ENCODE measurements around the gene ANKRD27.
"Not testable (repeated sequence)": the region's sequence is repeated elsewhere in the genome, so short reads cannot be mapped to it uniquely, and the experiment has no call there.

Gene ANKRD27

GRCh38 chr19:32704006-32704405 lies 29.0 kb upstream of the ANKRD27 start:
- H3K27ac ChIP-seq (ENCODE audit: extremely low read depth, low read depth, low read length); POLR2A ChIA-PET; H3K4me3 ChIP-seq (ENCODE audit: low read depth, low read length): not testable (repeated sequence)
- CTCF ChIA-PET, result interaction anchor here (0.6 to 1.3 kb wide), 5 partner anchors 11 to 1338 kb away, joined by 3 to 4 read pairs (median 3); no protein-coding TSS in a partner anchor
- TF ChIP-seq ZNF202 (tag by site-specific recombination; IDR thresholded peaks at IDR 0.05; ENCODE audit: borderline replicate concordance) (peak; percentile 42; the same call in 1 of the 2 replicates), ZNF76 (tag by site-specific recombination; IDR thresholded peaks at IDR 0.05; ENCODE audit: borderline replicate concordance, low read depth) (0 out of 2 replicates have a peak, but pooled peaks have one; percentile 27), SETDB1 (IDR thresholded peaks at IDR 0.05; ENCODE audit: insufficient read length, low read length) (peak; percentile 59), ZNF610 (tag by site-specific recombination; IDR thresholded peaks at IDR 0.05; ENCODE audit: borderline replicate concordance) (peak; percentile 21; the same call in 1 of the 2 replicates)
- Histone ChIP-seq H3K9me3 (ENCODE audit: control insufficient read depth, insufficient read depth, low read depth, low read length) (peaks cover 13% of the 10 kb centered on the region), H3K4me1 (ENCODE audit: control insufficient read depth, insufficient read depth, low read length) (peaks cover 19% of the 10 kb centered on the region), H3K36me3 (ENCODE audit: control insufficient read depth in 2 of 2, insufficient read depth in 1 of 2, low read length in 2 of 2) (peaks cover 79 to 85% of the 10 kb centered on the region in 2 experiments)

- H3K4me1 ChIP-seq (ENCODE audit: control insufficient read depth, insufficient read depth, low read length), result peaks cover 19% of the 10 kb centered on the region
- H3K9me3 ChIP-seq (ENCODE audit: control insufficient read depth, insufficient read depth, low read depth, low read length), result peaks cover 11% of the 10 kb centered on the region
- POLR2A ChIA-PET, result no interaction called here
- H3K36me3 ChIP-seq (ENCODE audit: control insufficient read depth in 2 of 2, insufficient read depth in 1 of 2, low read length in 2 of 2), result peaks cover 83 to 87% of the 10 kb centered on the region in 2 experiments
- CTCF ChIA-PET, result no interaction called here
- H3K4me3 ChIP-seq (ENCODE audit: low read depth, low read length), result no peak overlapping the region
- peak overlapping the region; percentile 54; the same call in 1 of the 2 replicates for H3K27ac ChIP-seq (ENCODE audit: extremely low read depth, low read depth, low read length)
- TF ChIP-seq ZNF146 (tag by site-specific recombination; IDR thresholded peaks at IDR 0.05), result no peak
- no peak for TF ChIP-seq ZNF510 (tag by site-specific recombination; IDR thresholded peaks at IDR 0.05; ENCODE audit: insufficient replicate concordance)
- TF ChIP-seq ZNF521 (tag by site-specific recombination; IDR thresholded peaks at IDR 0.05), result no peak
- TF ChIP-seq ZBTB20 (tag by site-specific recombination; IDR thresholded peaks at IDR 0.05), result no peak
- TF ChIP-seq ZBTB26 (tag by site-specific recombination; optimal IDR thresholded peaks at IDR 0.05), result peak; percentile 11
- TF ChIP-seq ZNF473 (tag by site-specific recombination; IDR thresholded peaks at IDR 0.05), result no peak
- no peak for TF ChIP-seq ZBTB44 (tag by site-specific recombination; IDR thresholded peaks at IDR 0.05)
- no peak for TF ChIP-seq ZNF416 (tag by site-specific recombination; IDR thresholded peaks at IDR 0.05)
- TF ChIP-seq ZNF366 (tag by site-specific recombination; conservative IDR thresholded peaks at IDR 0.05), result peak; percentile 66
- no peak for TF ChIP-seq ZNF221 (tag by site-specific recombination; IDR thresholded peaks at IDR 0.05; ENCODE audit: borderline replicate concordance)
- TF ChIP-seq ZNF10 (tag by site-specific recombination; IDR thresholded peaks at IDR 0.05), result no peak
- no peak for TF ChIP-seq TSHZ1 (tag by site-specific recombination; IDR thresholded peaks at IDR 0.05; ENCODE audit: borderline replicate concordance)
- no peak for TF ChIP-seq ZNF561 (tag by site-specific recombination; IDR thresholded peaks at IDR 0.05; ENCODE audit: borderline replicate concordance)
- TF ChIP-seq MEIS1 (CRISPR knock-in tag; IDR thresholded peaks at IDR 0.05; ENCODE audit: borderline replicate concordance), result no peak
- TF ChIP-seq BCL6B (tag by site-specific recombination; IDR thresholded peaks at IDR 0.05), result no peak; the same call in 1 of the 2 replicates
- TF ChIP-seq ZNF211 (tag by site-specific recombination; IDR thresholded peaks at IDR 0.05; ENCODE audit: low read depth), result no peak
- no peak for TF ChIP-seq ZNF280C (tag by site-specific recombination; IDR thresholded peaks at IDR 0.05)
- no peak for TF ChIP-seq ZNF701 (tag by site-specific recombination; IDR thresholded peaks at IDR 0.05)
- no peak for TF ChIP-seq KLF1 (tag by site-specific recombination; IDR thresholded peaks at IDR 0.05)
- TF ChIP-seq ZNF707 (tag by site-specific recombination; IDR thresholded peaks at IDR 0.05), result no peak
- no peak for TF ChIP-seq KLF7 (tag by site-specific recombination; IDR thresholded peaks at IDR 0.05; ENCODE audit: borderline replicate concordance)
Observed at GRCh38 chr19:32702010-32702409, 27.0 kb upstream of the ANKRD27 start.

Measured in HEK293 (cell line).